22Rv1 (cell line): ENCODE data around the gene DDX39A.

Experiments
- H3K27ac ChIP-seq: fragments of 450-650 bp; 2 replicates; pipeline ENCODE4 v1.5.1; 2017
- CTCF ChIP-seq: fragments of 450-650 bp; IDR thresholded peaks from 2 replicates; pipeline ENCODE4 v1.5.1; 2017; ENCODE audit warnings: mild to moderate bottlenecking
- ZFX ChIP-seq: fragments of 450-650 bp; IDR thresholded peaks from 2 replicates; pipeline ENCODE4 v1.6.1; 2017; ENCODE audit warnings: antibody characterized with exemption, borderline replicate concordance

DDX39A gene

GRCh38 chr19:14432791-14433553, 13.8 kb upstream of the DDX39A start, which contains the start of gene PKN1:
PKN1 (plus strand) TSS chr19:14433306; CDS start chr19:14433522, 216 bp downstream.
- TF ChIP-seq CTCF (peak; percentile 26), ZFX (no peak)
- H3K27ac ChIP-seq, result peak within 1 kb of the TSS; percentile 79

GRCh38 chr19:14430712-14431111, 11.6 kb upstream of the DDX39A start:
- TF ChIP-seq ZFX, result no peak
- no peak overlapping the region for H3K27ac ChIP-seq

- TF ChIP-seq ZFX (no peak), CTCF (no peak)
- no peak overlapping the region for H3K27ac ChIP-seq
Observed at GRCh38 chr19:14428882-14429416, 9.8 kb upstream of the DDX39A start.

GRCh38 chr19:14427461-14427860, 8.3 kb upstream of the DDX39A start:
- H3K27ac ChIP-seq, result no peak overlapping the region
- TF ChIP-seq CTCF, result no peak
- no peak for TF ChIP-seq ZFX

GRCh38 chr19:14425696-14426138, 6.6 kb upstream of the DDX39A start:
- no peak overlapping the region for H3K27ac ChIP-seq
- no peak for TF ChIP-seq ZFX
- no peak for TF ChIP-seq CTCF

- H3K27ac ChIP-seq, result peak overlapping the region; percentile 87
- TF ChIP-seq ZFX (no peak), CTCF (no peak)
Observed at GRCh38 chr19:14418856-14419105, 360 bp downstream of the DDX39A start.

GRCh38 chr19:14416817-14417231, 2.3 kb downstream of the DDX39A start:
- peak overlapping the region; percentile 87; the same call in 1 of the 2 replicates for H3K27ac ChIP-seq
- TF ChIP-seq CTCF, result no peak
- TF ChIP-seq ZFX, result no peak
